ENCODE data around the gene CHEK2. TPM values are rescaled to one million over a fixed set of nuclear protein-coding genes. Genes with fewer than 3 reads are reported as not detected.

CHEK2 gene
- total RNA-seq, result 10 to 100 TPM; 50.8 to 57.6 TPM

GRCh38 chr22:28741785-28742561, at the start of gene CHEK2, which contains the start of gene HSCB:
TSS of gene CHEK2 (minus strand) at chr22:28741820. CDS start at chr22:28734721, 7,099 bp downstream.
TSS of gene HSCB (plus strand) at chr22:28742039. CDS start at chr22:28742096, 57 bp downstream.
- Mint-ChIP-seq H3K4me3 (peak within 1 kb of the TSS; percentile 81), H3K4me1 (peaks cover 54% of the 10 kb centered on the region), H3K27me3 (no peaks in the 10 kb centered on the region), H3K27ac (peak within 1 kb of the TSS; percentile 93), H3K9me3 (no peaks in the 10 kb centered on the region), H3K36me3 (ENCODE audit: low read depth) (peaks cover 18% of the 10 kb centered on the region)
- CTCF ChIA-PET, result interaction anchor here (0.7 to 1.8 kb wide), 2 partner anchors 27 to 61 kb away, joined by 3 to 4 read pairs; no protein-coding TSS in a partner anchor
- POLR2A ChIA-PET, result interaction anchor here (1.0 kb wide), 1 partner anchor 59 kb away, joined by 5 read pairs; no protein-coding TSS in a partner anchor
- DNase-seq, result peak; percentile 99

GRCh38 chr22:28791124-28791523, 49.5 kb upstream of the CHEK2 start:
- Mint-ChIP-seq H3K27me3 (no peaks in the 10 kb centered on the region), H3K9me3 (no peaks in the 10 kb centered on the region), H3K27ac (no peak overlapping the region), H3K4me1 (peaks cover 53% of the 10 kb centered on the region), H3K4me3 (no peak overlapping the region), H3K36me3 (ENCODE audit: low read depth) (peaks cover 55% of the 10 kb centered on the region)
- CTCF ChIA-PET, result interaction anchor here (0.6 to 2.6 kb wide), 8 partner anchors 7 to 629 kb away, joined by 3 to 10 read pairs (median 3); no protein-coding TSS in a partner anchor
- DNase-seq, result no peak
- POLR2A ChIA-PET, result interaction anchor here (0.6 kb wide), 1 partner anchor 118 kb away, joined by 4 read pairs; no protein-coding TSS in a partner anchor

- H3K4me3 Mint-ChIP-seq, result no peak overlapping the region
- POLR2A ChIA-PET, result no interaction called here
- CTCF ChIA-PET, result interaction anchor here (0.8 to 3.3 kb wide), 3 partner anchors 9 to 41 kb away, joined by 3 to 13 read pairs (median 10); no protein-coding TSS in a partner anchor
- no peak for DNase-seq
- peaks cover 30% of the 10 kb centered on the region for H3K4me1 Mint-ChIP-seq
- no peaks in the 10 kb centered on the region for H3K9me3 Mint-ChIP-seq
- peaks cover 51% of the 10 kb centered on the region for H3K36me3 Mint-ChIP-seq (ENCODE audit: low read depth)
- H3K27ac Mint-ChIP-seq, result no peak overlapping the region
- H3K27me3 Mint-ChIP-seq, result no peaks in the 10 kb centered on the region
These were observed 47.0 kb upstream of the CHEK2 start for GRCh38 chr22:28788601-28789000.

GRCh38 chr22:28783786-28784671, 42.4 kb upstream of the CHEK2 start:
- ChIA-PET POLR2A (no interaction called here), CTCF (interaction anchor here (0.9 to 2.2 kb wide), 4 partner anchors 11 to 17 kb away, joined by 3 to 10 read pairs (median 4); partner anchors contain the start of genes CCDC117 and XBP1)
- peaks cover 49% of the 10 kb centered on the region for H3K36me3 Mint-ChIP-seq (ENCODE audit: low read depth)
- no peaks in the 10 kb centered on the region for H3K9me3 Mint-ChIP-seq
- no peak overlapping the region for H3K27ac Mint-ChIP-seq
- H3K4me1 Mint-ChIP-seq, result peaks cover 14% of the 10 kb centered on the region
- no peak for DNase-seq
- H3K27me3 Mint-ChIP-seq, result no peaks in the 10 kb centered on the region
- no peak overlapping the region for H3K4me3 Mint-ChIP-seq

- POLR2A ChIA-PET, result no interaction called here
- Mint-ChIP-seq H3K4me1 (peaks cover 24% of the 10 kb centered on the region), H3K4me3 (no peak overlapping the region), H3K9me3 (no peaks in the 10 kb centered on the region), H3K36me3 (ENCODE audit: low read depth) (peaks cover 50% of the 10 kb centered on the region), H3K27me3 (no peaks in the 10 kb centered on the region), H3K27ac (no peak overlapping the region)
- no peak for DNase-seq
- CTCF ChIA-PET, result no interaction called here
These were observed 38.7 kb upstream of the CHEK2 start for GRCh38 chr22:28780296-28780695.

- Mint-ChIP-seq H3K27ac (no peak overlapping the region), H3K36me3 (ENCODE audit: low read depth) (peaks cover 47% of the 10 kb centered on the region), H3K9me3 (no peaks in the 10 kb centered on the region), H3K4me3 (no peak overlapping the region), H3K4me1 (peaks cover 26% of the 10 kb centered on the region), H3K27me3 (no peaks in the 10 kb centered on the region)
- DNase-seq, result no peak
- ChIA-PET CTCF (interaction anchor here (0.7 kb wide), 1 partner anchor 172 kb away, joined by 3 read pairs; no protein-coding TSS in a partner anchor), POLR2A (no interaction called here)
These were observed 38.2 kb upstream of the CHEK2 start for GRCh38 chr22:28779833-28780232.

GRCh38 chr22:28774378-28774777, 32.8 kb upstream of the CHEK2 start:
- no peaks in the 10 kb centered on the region for H3K27me3 Mint-ChIP-seq
- H3K9me3 Mint-ChIP-seq, result peaks cover 4% of the 10 kb centered on the region
- no peak for DNase-seq
- peak overlapping the region; percentile 46 for H3K27ac Mint-ChIP-seq
- peaks cover 33% of the 10 kb centered on the region for H3K36me3 Mint-ChIP-seq (ENCODE audit: low read depth)
- CTCF ChIA-PET, result interaction anchor here (0.7 to 3.0 kb wide), 5 partner anchors 10 to 688 kb away, joined by 3 to 10 read pairs (median 3); no protein-coding TSS in a partner anchor
- H3K4me1 Mint-ChIP-seq, result peaks cover 25% of the 10 kb centered on the region
- peak overlapping the region; percentile 94 for H3K4me3 Mint-ChIP-seq
- POLR2A ChIA-PET, result no interaction called here

- CTCF ChIA-PET, result interaction anchor here (1.0 to 3.0 kb wide), 7 partner anchors 11 to 173 kb away, joined by 3 to 10 read pairs (median 4); no protein-coding TSS in a partner anchor
- no peak for DNase-seq
- Mint-ChIP-seq H3K36me3 (ENCODE audit: low read depth) (peaks cover 29% of the 10 kb centered on the region), H3K9me3 (peaks cover 4% of the 10 kb centered on the region), H3K4me3 (peak overlapping the region; percentile 94), H3K4me1 (peaks cover 25% of the 10 kb centered on the region), H3K27ac (peak overlapping the region; percentile 94), H3K27me3 (no peaks in the 10 kb centered on the region)
- POLR2A ChIA-PET, result interaction anchor here (0.7 to 1.4 kb wide), 2 partner anchors 27 to 38 kb away, joined by 3 to 4 read pairs; partner anchors contain the start of gene XBP1
These were observed 31.8 kb upstream of the CHEK2 start for GRCh38 chr22:28773461-28773867.

GRCh38 chr22:28772633-28773460, 31.2 kb upstream of the CHEK2 start, which contains the start of gene CCDC117:
TSS of gene CCDC117 (plus strand) at chr22:28772695. CDS start at chr22:28772850, 155 bp downstream.
- peaks cover 25% of the 10 kb centered on the region for H3K4me1 Mint-ChIP-seq
- peak; percentile 95 for DNase-seq
- peaks cover 4% of the 10 kb centered on the region for H3K9me3 Mint-ChIP-seq
- ChIA-PET POLR2A (interaction anchor here (1.4 kb wide), 1 partner anchor 39 kb away, joined by 3 read pairs; no protein-coding TSS in a partner anchor), CTCF (interaction anchor here (0.9 to 3.0 kb wide), 9 partner anchors 12 to 172 kb away, joined by 3 to 10 read pairs (median 4); no protein-coding TSS in a partner anchor)
- H3K27ac Mint-ChIP-seq, result peak within 1 kb of the TSS; percentile 94
- H3K27me3 Mint-ChIP-seq, result no peaks in the 10 kb centered on the region
- H3K36me3 Mint-ChIP-seq (ENCODE audit: low read depth), result peaks cover 24% of the 10 kb centered on the region
- H3K4me3 Mint-ChIP-seq, result peak within 1 kb of the TSS; percentile 94

GRCh38 chr22:28771195-28771791, 29.7 kb upstream of the CHEK2 start:
- H3K36me3 Mint-ChIP-seq (ENCODE audit: low read depth), result peaks cover 22% of the 10 kb centered on the region
- POLR2A ChIA-PET, result no interaction called here
- CTCF ChIA-PET, result interaction anchor here (1.3 to 3.0 kb wide), 2 partner anchors 10 to 13 kb away, joined by 4 to 10 read pairs; no protein-coding TSS in a partner anchor
- no peaks in the 10 kb centered on the region for H3K27me3 Mint-ChIP-seq
- peaks cover 25% of the 10 kb centered on the region for H3K4me1 Mint-ChIP-seq
- DNase-seq, result no peak
- peaks cover 4% of the 10 kb centered on the region for H3K9me3 Mint-ChIP-seq
- H3K27ac Mint-ChIP-seq, result no peak overlapping the region
- no peak overlapping the region for H3K4me3 Mint-ChIP-seq

- peaks cover 4% of the 10 kb centered on the region for H3K9me3 Mint-ChIP-seq
- ChIA-PET CTCF (interaction anchor here (1.0 to 1.2 kb wide), 2 partner anchors 12 to 28 kb away, joined by 3 read pairs; partner anchors contain the start of genes CHEK2 and HSCB), POLR2A (no interaction called here)
- peaks cover 9% of the 10 kb centered on the region for H3K36me3 Mint-ChIP-seq (ENCODE audit: low read depth)
- DNase-seq, result no peak
- no peaks in the 10 kb centered on the region for H3K27me3 Mint-ChIP-seq
- H3K4me3 Mint-ChIP-seq, result no peak overlapping the region
- no peak overlapping the region for H3K27ac Mint-ChIP-seq
- peaks cover 11% of the 10 kb centered on the region for H3K4me1 Mint-ChIP-seq
These were observed 27.9 kb upstream of the CHEK2 start for GRCh38 chr22:28769394-28770085.
